ENCODE results near the gene ZNF19. TPM values are rescaled to one million over a fixed set of nuclear protein-coding genes. Genes with fewer than 3 reads are reported as not detected.

Gene ZNF19
- total RNA-seq, 6 experiments from 2014 or later: 2.5 to 3.7 (median 2.6) TPM

GRCh38 chr16:71498031-71498430 is 8.9 kb upstream of the ZNF19 start:
- no peak overlapping the region for H3K4me3 ChIP-seq
- intact Hi-C loops (cut with DNase I): loop anchor here in 1 of 2 donors (10.0 kb wide), 1 partner anchor 83 kb away; no protein-coding TSS in a partner anchor
- H3K4me1 ChIP-seq: no peaks in the 10 kb centered on the region
- no peaks in the 10 kb centered on the region for H3K27me3 ChIP-seq
- TF ChIP-seq POLR2A (IDR thresholded peaks at IDR 0.05) (no peak), CTCF (IDR thresholded peaks at IDR 0.05) (no peak)
- no CpG with 5 or more reads among the region's 3 CpGs for WGBS (ENCODE audit: insufficient coverage, low coverage, low lambda C conversion rate, missing lambda C conversion rate)
- DNase-seq: no peak
- no peak for ATAC-seq
- no peaks in the 10 kb centered on the region for H3K36me3 ChIP-seq
- H3K9me3 ChIP-seq: no peaks in the 10 kb centered on the region
- no peak overlapping the region for H3K27ac ChIP-seq

GRCh38 chr16:71493213-71493612 is 4.1 kb upstream of the ZNF19 start:
- ATAC-seq: no peak
- no peak overlapping the region for H3K27ac ChIP-seq
- TF ChIP-seq POLR2A (IDR thresholded peaks at IDR 0.05): no peak
- TF ChIP-seq CTCF (IDR thresholded peaks at IDR 0.05): no peak
- no peak overlapping the region for H3K4me3 ChIP-seq
- H3K4me1 ChIP-seq: no peaks in the 10 kb centered on the region
- H3K36me3 ChIP-seq: no peaks in the 10 kb centered on the region
- intact Hi-C loops (cut with DNase I): loop anchor here in 1 of 2 donors (10.0 kb wide), 1 partner anchor 78 kb away; no protein-coding TSS in a partner anchor
- no peak for DNase-seq
- 70% methylated on average over 3 of the region's 3 CpGs for WGBS (ENCODE audit: insufficient coverage, low coverage, low lambda C conversion rate, missing lambda C conversion rate)
- H3K9me3 ChIP-seq: no peaks in the 10 kb centered on the region
- H3K27me3 ChIP-seq: no peaks in the 10 kb centered on the region

GRCh38 chr16:71492786-71493185 is 3.7 kb upstream of the ZNF19 start:
- Histone ChIP-seq H3K27me3 (no peaks in the 10 kb centered on the region), H3K4me1 (no peaks in the 10 kb centered on the region), H3K4me3 (no peak overlapping the region), H3K27ac (no peak overlapping the region), H3K36me3 (no peaks in the 10 kb centered on the region), H3K9me3 (no peaks in the 10 kb centered on the region)
- no peak for TF ChIP-seq CTCF (IDR thresholded peaks at IDR 0.05)
- TF ChIP-seq POLR2A (IDR thresholded peaks at IDR 0.05): no peak
- ATAC-seq (no peak), DNase-seq (no peak)
- 59% methylated on average over 2 of the region's 2 CpGs for WGBS (ENCODE audit: insufficient coverage, low coverage, low lambda C conversion rate, missing lambda C conversion rate)
- intact Hi-C loops (cut with DNase I): loop anchor here in 1 of 2 donors (10.0 kb wide), 1 partner anchor 78 kb away; no protein-coding TSS in a partner anchor

GRCh38 chr16:71491054-71491453 is 1.9 kb upstream of the ZNF19 start:
- 45% methylated on average over 2 of the region's 3 CpGs for WGBS (ENCODE audit: insufficient coverage, low coverage, low lambda C conversion rate, missing lambda C conversion rate)
- no peak overlapping the region for H3K27ac ChIP-seq
- H3K27me3 ChIP-seq: no peaks in the 10 kb centered on the region
- no peaks in the 10 kb centered on the region for H3K4me1 ChIP-seq
- no peak for TF ChIP-seq CTCF (IDR thresholded peaks at IDR 0.05)
- no peak for TF ChIP-seq POLR2A (IDR thresholded peaks at IDR 0.05)
- H3K9me3 ChIP-seq: no peaks in the 10 kb centered on the region
- ATAC-seq (no peak), DNase-seq (no peak)
- no peaks in the 10 kb centered on the region for H3K36me3 ChIP-seq
- no peak overlapping the region for H3K4me3 ChIP-seq
- intact Hi-C loops (cut with DNase I): loop anchor here in 1 of 2 donors (10.0 kb wide), 1 partner anchor 76 kb away; no protein-coding TSS in a partner anchor

GRCh38 chr16:71490361-71490760 is 1.2 kb upstream of the ZNF19 start:
- ATAC-seq (no peak), DNase-seq (no peak)
- Histone ChIP-seq H3K36me3 (no peaks in the 10 kb centered on the region), H3K4me1 (no peaks in the 10 kb centered on the region), H3K27ac (no peak overlapping the region), H3K9me3 (no peaks in the 10 kb centered on the region), H3K27me3 (no peaks in the 10 kb centered on the region), H3K4me3 (no peak overlapping the region)
- intact Hi-C loops (cut with DNase I): loop anchor here in 1 of 2 donors (10.0 kb wide), 1 partner anchor 76 kb away; no protein-coding TSS in a partner anchor
- no peak for TF ChIP-seq POLR2A (IDR thresholded peaks at IDR 0.05)

All from right lobe of liver (tissue), 6 donors.